ENCODE measurements around the gene WDTC1.

- TF ChIP-seq CTCF (IDR thresholded peaks at IDR 0.05 in 8 of 11, conservative IDR thresholded peaks at IDR 0.05 in 3 of 11) (no peak), POLR2A (IDR thresholded peaks at IDR 0.05) (no peak)
Measured at GRCh38 chr1:27342391-27342777, 108.0 kb downstream of the WDTC1 start.

All from spleen (tissue), 7 donors.